ENCODE results near the gene MRPL28.
"Not testable (repeated sequence)": the region's sequence is repeated elsewhere in the genome, so short reads cannot be mapped to it uniquely, and the experiment has no call there.

Gene MRPL28

GRCh38 chr16:368388-369158 lies 1.8 kb downstream of the MRPL28 start:
- TF ChIP-seq CTCF (IDR thresholded peaks at IDR 0.05; ENCODE audit: insufficient read depth, low read depth, low read length, missing control alignments), result no peak
- DNase-seq (ENCODE audit: low read depth), result no peak
- no peak overlapping the region for H3K4me3 ChIP-seq (ENCODE audit: low read length)

- TF ChIP-seq CTCF (IDR thresholded peaks at IDR 0.05; ENCODE audit: insufficient read depth, low read depth, low read length, missing control alignments), result no peak
- no peak overlapping the region for H3K4me3 ChIP-seq (ENCODE audit: low read length)
- DNase-seq (ENCODE audit: low read depth), result no peak
Observed at GRCh38 chr16:367333-367903, 2.9 kb downstream of the MRPL28 start.

GRCh38 chr16:366476-366875 lies 3.9 kb downstream of the MRPL28 start:
- DNase-seq (ENCODE audit: low read depth), result no peak
- TF ChIP-seq CTCF (IDR thresholded peaks at IDR 0.05; ENCODE audit: insufficient read depth, low read depth, low read length, missing control alignments), result no peak
- no peak overlapping the region for H3K4me3 ChIP-seq (ENCODE audit: low read length)

GRCh38 chr16:364595-365491 lies 5.5 kb downstream of the MRPL28 start:
- no peak overlapping the region for H3K4me3 ChIP-seq (ENCODE audit: low read length)
- no peak for DNase-seq (ENCODE audit: low read depth)
- TF ChIP-seq CTCF (IDR thresholded peaks at IDR 0.05; ENCODE audit: insufficient read depth, low read depth, low read length, missing control alignments), result no peak

- no peak for DNase-seq (ENCODE audit: low read depth)
- no peak overlapping the region for H3K4me3 ChIP-seq (ENCODE audit: low read length)
- no peak for TF ChIP-seq CTCF (IDR thresholded peaks at IDR 0.05; ENCODE audit: insufficient read depth, low read depth, low read length, missing control alignments)
Observed at GRCh38 chr16:363766-364490, 6.4 kb downstream of the MRPL28 start.

GRCh38 chr16:363110-363765 lies 7.1 kb downstream of the MRPL28 start:
- no peak for TF ChIP-seq CTCF (IDR thresholded peaks at IDR 0.05; ENCODE audit: insufficient read depth, low read depth, low read length, missing control alignments)
- H3K4me3 ChIP-seq (ENCODE audit: low read length), result no peak overlapping the region
- DNase-seq (ENCODE audit: low read depth), result no peak

GRCh38 chr16:362702-362999 lies 7.7 kb downstream of the MRPL28 start:
- not testable (repeated sequence) for DNase-seq (ENCODE audit: low read depth); H3K4me3 ChIP-seq (ENCODE audit: low read length)

Data from epithelial cell of esophagus (primary cell).